Left lung (tissue), 10 donors: Measurements from ENCODE around the gene CALHM4. TPM values are rescaled to one million over a fixed set of nuclear protein-coding genes. Genes with fewer than 3 reads are reported as not detected.

Source experiments
- ATAC-seq: fragments of 200-7000 bp; cut with Tn5 transposase; one replicate; pipeline ENCODE4 v1.9.1; 2020; ENCODE audit warnings: moderate library complexity
- DNase-seq, 4 donors: peaks; one replicate each; pipeline ENCODE4 v3.0.0-alpha.2; 2013 to 2020
- H3K27ac ChIP-seq, 2 donors: fragments of 200-600 bp; sonication (generic) in 1 of 2; one replicate each; pipeline versions ENCODE4 v1.5.0 to v1.8.0; 2020 to 2021
- H3K27me3 ChIP-seq, 2 donors: fragments of 200-600 bp; sonication (generic) in 1 of 2; one replicate each; pipeline versions ENCODE4 v1.5.0 to v1.8.0; 2020 to 2021
- H3K36me3 ChIP-seq, 2 donors: fragments of 200-600 bp; sonication (generic) in 1 of 2; one replicate each; pipeline versions ENCODE4 v1.5.0 to v1.8.0; 2020 to 2021
- H3K4me1 ChIP-seq, 2 donors: fragments of 200-600 bp; one replicate each; pipeline ENCODE4 v1.8.0; 2021
- H3K4me3 ChIP-seq, 2 donors: fragments of 200-600 bp; sonication (generic) in 1 of 2; one replicate each; pipeline versions ENCODE4 v1.5.0 to v1.8.0; 2020 to 2021; ENCODE audit warnings: mild to moderate bottlenecking in 1 of 2
- H3K9me3 ChIP-seq, 2 donors: fragments of 200-600 bp; sonication (generic) in 1 of 2; one replicate each; pipeline versions ENCODE4 v1.5.0 to v1.8.0; 2020 to 2021
- intact Hi-C, 2 donors: fragments of 100-400 bp; cut with DNase I; formaldehyde crosslinking; loops; one replicate each; pipeline versions ENCODE4 v1.11.2 to v1.14.2; 2022
- polyA plus RNA-seq, 6 donors: library from polyadenylated mRNA; unstranded; fragments of 120-200 nt; gene quantifications; one replicate each; pipeline ENCODE4 v1.2.1, GENCODE V29; 2013; ENCODE audit not compliant: insufficient read length in 6 of 6
- total RNA-seq, 2 donors: library from RNA; stranded (reverse); fragmentation: NEBNext Ultra II Directional; extraction: Animal tissue kit (Norgen Biotek cat#: 25700); gene quantifications; one replicate each; pipeline ENCODE4 v1.2.1, GENCODE V29; 2021
- TF ChIP-seq, protein P1 (sequence below), 2 donors: fragments of 200-600 bp; sonication (generic) in 1 of 2; IDR thresholded peaks; one replicate each; pipeline versions ENCODE4 v1.5.0 to v1.8.0; 2021; ENCODE audit warnings: antibody characterized with exemption in 2 of 2
- donor health status: DM: no; HTN: yes; CAD: no.
- donor health status: DM: no; HTN: no; CAD: no.

CALHM4 gene
- total and polyA plus RNA-seq, 8 donors = not detected

DNA sequence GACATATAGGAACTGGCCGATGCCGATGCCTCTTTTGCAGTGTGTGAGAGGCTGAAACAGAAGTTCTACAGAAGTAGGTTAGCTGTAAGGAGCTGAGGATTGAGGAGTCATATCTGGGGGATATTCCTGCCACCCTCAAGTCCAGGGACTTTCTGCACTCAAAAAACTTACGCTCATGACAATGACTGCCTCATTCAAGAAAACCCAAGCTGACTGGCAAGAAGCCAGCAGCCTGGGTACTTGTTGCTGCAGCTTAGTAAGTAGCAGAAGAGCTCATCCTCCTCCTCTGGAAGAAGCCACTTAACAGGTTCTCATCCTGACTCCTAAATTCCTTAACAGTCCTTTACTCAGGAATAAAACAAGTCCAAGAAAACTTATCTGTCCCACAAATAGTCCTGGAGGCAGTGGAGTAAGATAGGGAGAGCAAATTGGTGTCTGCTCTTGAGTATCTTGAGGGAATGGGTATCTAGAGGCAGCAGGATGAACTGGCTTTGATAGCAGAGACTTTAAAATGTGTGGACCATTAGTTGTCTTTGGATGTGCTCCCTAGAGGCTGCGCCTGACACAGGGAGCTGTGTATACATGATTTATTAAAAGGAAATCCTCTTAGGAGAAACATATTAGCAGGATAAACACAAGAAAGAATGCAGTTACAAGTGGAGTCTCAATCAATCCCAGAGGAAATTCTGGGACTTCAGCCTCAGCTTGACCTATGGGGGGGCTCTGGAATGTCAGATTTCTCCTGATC is 34.8 kb upstream of the CALHM4 start:
- ATAC-seq (no peak), DNase-seq (no peak)
- Histone ChIP-seq H3K9me3 (no peaks in the 10 kb centered on the region), H3K4me3 (no peak overlapping the region), H3K27ac (no peak overlapping the region), H3K36me3 (no peaks in the 10 kb centered on the region), H3K27me3 (no peaks in the 10 kb centered on the region), H3K4me1 (peaks cover 0 to 2% of the 10 kb centered on the region in 2 donors)
- intact Hi-C loops = no loop called here
- TF ChIP-seq, protein P1, sequence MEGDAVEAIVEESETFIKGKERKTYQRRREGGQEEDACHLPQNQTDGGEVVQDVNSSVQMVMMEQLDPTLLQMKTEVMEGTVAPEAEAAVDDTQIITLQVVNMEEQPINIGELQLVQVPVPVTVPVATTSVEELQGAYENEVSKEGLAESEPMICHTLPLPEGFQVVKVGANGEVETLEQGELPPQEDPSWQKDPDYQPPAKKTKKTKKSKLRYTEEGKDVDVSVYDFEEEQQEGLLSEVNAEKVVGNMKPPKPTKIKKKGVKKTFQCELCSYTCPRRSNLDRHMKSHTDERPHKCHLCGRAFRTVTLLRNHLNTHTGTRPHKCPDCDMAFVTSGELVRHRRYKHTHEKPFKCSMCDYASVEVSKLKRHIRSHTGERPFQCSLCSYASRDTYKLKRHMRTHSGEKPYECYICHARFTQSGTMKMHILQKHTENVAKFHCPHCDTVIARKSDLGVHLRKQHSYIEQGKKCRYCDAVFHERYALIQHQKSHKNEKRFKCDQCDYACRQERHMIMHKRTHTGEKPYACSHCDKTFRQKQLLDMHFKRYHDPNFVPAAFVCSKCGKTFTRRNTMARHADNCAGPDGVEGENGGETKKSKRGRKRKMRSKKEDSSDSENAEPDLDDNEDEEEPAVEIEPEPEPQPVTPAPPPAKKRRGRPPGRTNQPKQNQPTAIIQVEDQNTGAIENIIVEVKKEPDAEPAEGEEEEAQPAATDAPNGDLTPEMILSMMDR (IDR thresholded peaks at IDR 0.05) = no peak

DNA sequence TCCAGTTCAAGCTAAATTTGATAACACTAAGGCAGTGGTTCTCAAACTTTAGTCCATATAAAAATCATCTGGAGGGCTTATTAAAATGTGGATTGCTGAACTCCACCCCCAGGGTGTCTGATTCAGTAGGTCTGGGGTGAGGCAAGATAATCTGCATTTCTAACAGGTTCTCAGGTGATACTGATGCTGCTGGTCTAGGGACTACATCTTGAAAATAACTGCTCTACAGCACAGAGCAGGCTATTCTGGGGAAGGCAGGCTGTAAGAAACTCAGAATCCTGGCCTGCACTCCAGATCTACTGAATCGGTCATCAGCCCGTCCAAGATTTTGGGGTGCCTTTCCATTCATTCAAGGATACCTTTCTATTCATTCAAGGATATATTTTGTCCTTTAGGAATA is 30.7 kb upstream of the CALHM4 start:
- H3K27me3 ChIP-seq = no peaks in the 10 kb centered on the region
- TF ChIP-seq, protein P1 (IDR thresholded peaks at IDR 0.05) = no peak
- intact Hi-C loops = no loop called here
- no peak overlapping the region for H3K4me3 ChIP-seq
- H3K4me1 ChIP-seq = no peaks in the 10 kb centered on the region
- H3K36me3 ChIP-seq = no peaks in the 10 kb centered on the region
- H3K9me3 ChIP-seq = no peaks in the 10 kb centered on the region
- DNase-seq = no peak
- no peak for ATAC-seq
- H3K27ac ChIP-seq = no peak overlapping the region

DNA sequence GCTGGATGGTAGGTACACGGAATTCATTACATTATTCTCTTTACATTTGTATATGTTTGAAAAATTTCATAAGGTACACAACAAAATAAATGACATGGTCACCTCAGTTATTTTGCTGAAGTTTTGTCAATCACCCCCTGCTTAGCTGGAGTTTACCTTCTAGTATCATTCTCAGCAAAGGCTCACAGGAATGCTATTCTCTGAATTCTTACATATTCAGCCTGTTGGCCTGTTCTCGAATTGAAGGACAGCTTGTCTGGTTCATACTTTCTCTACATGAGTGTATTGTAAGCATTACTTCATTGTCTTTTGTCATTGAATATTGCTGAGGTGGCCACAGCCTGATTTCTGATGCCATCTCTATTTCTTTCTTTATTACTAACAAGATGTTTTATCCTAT is 29.3 kb upstream of the CALHM4 start:
- ATAC-seq = no peak
- Histone ChIP-seq H3K4me3 (no peak overlapping the region), H3K9me3 (no peaks in the 10 kb centered on the region), H3K27ac (no peak overlapping the region), H3K27me3 (no peaks in the 10 kb centered on the region), H3K36me3 (no peaks in the 10 kb centered on the region), H3K4me1 (no peaks in the 10 kb centered on the region)
- intact Hi-C loops = no loop called here
- TF ChIP-seq, protein P1 (IDR thresholded peaks at IDR 0.05) = no peak
- no peak for DNase-seq

DNA sequence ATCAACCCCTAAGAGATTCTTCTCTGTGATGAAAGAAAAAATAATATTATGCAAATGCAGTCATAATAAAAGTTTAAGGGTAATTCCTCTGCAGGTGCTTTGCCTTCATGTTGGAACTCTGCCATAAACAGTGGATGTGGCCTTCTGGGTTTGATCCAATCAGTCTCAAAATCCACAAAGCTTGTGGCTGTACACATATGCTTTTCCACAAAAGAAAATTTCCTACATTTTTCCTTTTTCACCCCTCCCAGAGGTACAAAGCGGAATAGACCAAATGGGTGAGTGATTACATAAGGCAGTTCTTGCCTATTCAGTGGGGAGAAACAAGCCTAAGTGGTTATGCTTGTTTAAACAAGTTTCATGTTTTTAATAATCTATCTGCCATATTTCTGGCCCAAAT is 25.4 kb upstream of the CALHM4 start:
- H3K27me3 ChIP-seq = no peaks in the 10 kb centered on the region
- H3K4me3 ChIP-seq = no peak overlapping the region
- TF ChIP-seq, protein P1 (IDR thresholded peaks at IDR 0.05) = no peak
- H3K36me3 ChIP-seq = no peaks in the 10 kb centered on the region
- no peak overlapping the region for H3K27ac ChIP-seq
- peaks cover 0 to 6% of the 10 kb centered on the region in 2 donors for H3K4me1 ChIP-seq
- H3K9me3 ChIP-seq = no peaks in the 10 kb centered on the region
- intact Hi-C loops = no loop called here
- no peak for ATAC-seq
- DNase-seq = peak in 1 of 4 donors; percentile 7

DNA sequence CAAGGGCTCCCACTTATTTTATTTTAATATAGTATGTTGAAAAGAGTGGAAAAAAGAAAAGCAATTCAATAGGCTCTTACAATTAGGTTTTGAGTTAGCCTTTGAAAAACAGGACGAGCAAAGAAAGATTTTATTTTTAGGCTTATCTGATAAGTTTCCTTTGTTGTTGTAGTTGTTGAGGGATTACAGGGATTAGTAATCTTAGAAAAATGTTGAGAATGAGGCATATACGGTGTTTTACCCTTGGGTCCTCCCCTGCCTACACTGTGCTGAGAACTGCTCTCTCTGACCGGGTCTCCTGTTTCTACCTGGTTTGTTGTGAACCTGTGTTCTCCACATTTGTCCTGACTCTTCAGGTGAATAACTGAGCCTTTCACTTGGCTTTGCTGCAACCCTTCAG is 24.8 kb upstream of the CALHM4 start:
- TF ChIP-seq, protein P1 (IDR thresholded peaks at IDR 0.05) = no peak
- no peak overlapping the region for H3K27ac ChIP-seq

More for the DNA sequence above, 24.8 kb upstream of the CALHM4 start:
- DNase-seq (no peak), ATAC-seq (no peak)
- peaks cover 0 to 6% of the 10 kb centered on the region in 2 donors for H3K4me1 ChIP-seq
- intact Hi-C loops = no loop called here
- H3K9me3 ChIP-seq = no peaks in the 10 kb centered on the region
- H3K27me3 ChIP-seq = no peaks in the 10 kb centered on the region
- no peaks in the 10 kb centered on the region for H3K36me3 ChIP-seq
- H3K4me3 ChIP-seq = no peak overlapping the region
